Measurements from ENCODE around the gene OR2T27.
"Not testable (repeated sequence)": the region's sequence is repeated elsewhere in the genome, so short reads cannot be mapped to it uniquely, and the experiment has no call there.

OR2T27 gene

GRCh38 chr1:248655354-248655753 lies at the start of gene OR2T27:
OR2T27 (minus strand) TSS chr1:248655528; CDS start chr1:248650884, 4,644 bp downstream.
- DNase-seq, result not testable (repeated sequence)

DNA sequence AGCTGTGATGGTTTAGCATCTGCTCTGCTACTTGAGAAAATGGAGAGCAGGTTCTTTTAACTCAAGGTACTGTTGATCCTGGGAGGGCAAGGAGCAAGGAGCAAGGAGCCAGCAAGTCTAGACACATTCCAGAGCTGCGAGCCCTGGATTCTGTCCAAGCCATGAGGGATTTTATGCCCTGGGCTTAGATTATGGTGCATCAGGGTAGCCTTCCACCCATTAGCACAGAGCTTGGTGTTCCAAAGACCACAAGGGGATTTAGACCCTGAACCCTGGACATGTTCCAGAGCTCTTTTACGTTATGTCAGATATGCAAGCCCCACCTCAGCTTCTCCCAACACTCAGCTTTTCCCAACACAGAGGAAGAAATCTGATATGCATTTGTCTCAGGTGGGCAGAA lies 49.3 kb upstream of the OR2T27 start:
- no peak for DNase-seq

DNA sequence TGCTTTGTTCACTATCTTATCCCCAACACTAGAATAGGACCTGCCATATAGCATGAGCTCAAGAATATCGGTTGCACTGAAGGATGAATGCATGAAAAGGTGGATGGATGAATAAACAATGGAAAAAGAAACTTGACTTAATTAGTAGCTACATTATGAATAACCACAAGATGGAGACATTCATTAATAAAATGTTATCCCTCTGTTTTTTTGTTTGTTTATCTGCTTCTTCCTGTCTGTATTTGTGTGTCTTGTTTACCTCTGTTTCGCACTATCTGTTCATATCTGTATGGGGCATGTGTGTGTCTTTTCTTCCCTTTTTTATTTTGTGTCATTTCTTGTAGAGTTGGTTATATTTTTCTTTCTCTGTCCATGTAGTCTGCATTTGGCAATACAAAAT lies 48.3 kb upstream of the OR2T27 start:
- no peak for DNase-seq

DNA sequence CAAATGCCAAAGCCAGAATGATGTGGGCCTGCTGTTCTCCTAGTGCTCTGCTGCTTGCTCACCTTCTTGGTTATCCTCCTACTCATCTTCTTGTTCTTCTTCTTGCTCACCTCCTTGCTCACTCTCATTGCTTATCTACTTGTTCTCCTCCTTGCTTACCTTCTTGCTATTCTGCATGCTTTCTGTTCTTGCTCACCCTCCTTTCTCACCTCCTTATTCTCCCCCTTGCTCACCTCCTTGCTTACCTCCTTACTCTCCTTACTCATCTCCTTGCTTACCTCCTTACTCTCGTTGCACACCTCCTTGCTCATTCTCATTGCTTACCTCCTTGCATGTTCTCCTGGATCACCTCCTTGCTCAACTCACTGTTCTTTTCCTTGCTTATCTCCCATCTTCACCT lies 47.4 kb upstream of the OR2T27 start, which contains the start of gene OR14I1:
OR14I1 (minus strand) TSS at position 53 of the 400 bp plus-strand sequence.
- no peak for DNase-seq

DNA sequence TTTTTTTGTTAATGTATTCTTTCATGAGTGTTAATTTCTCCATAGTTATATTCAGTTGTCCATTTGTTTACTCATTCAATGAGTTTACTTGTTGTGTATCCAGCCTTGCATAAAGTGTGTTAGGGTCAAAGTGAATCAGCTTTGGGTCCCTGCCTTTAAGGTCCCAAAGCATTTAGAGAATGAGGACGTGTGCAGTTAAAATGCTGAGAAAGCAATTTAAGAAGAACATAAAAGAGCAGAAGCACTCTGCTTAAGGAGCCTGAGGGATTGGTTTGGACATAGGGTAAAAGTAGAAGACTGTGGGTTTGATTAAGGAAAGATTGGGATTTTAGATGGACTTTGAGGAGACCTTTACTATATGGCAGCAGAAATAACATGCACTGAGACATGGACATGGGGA lies 43.8 kb upstream of the OR2T27 start:
- DNase-seq, result no peak

DNA sequence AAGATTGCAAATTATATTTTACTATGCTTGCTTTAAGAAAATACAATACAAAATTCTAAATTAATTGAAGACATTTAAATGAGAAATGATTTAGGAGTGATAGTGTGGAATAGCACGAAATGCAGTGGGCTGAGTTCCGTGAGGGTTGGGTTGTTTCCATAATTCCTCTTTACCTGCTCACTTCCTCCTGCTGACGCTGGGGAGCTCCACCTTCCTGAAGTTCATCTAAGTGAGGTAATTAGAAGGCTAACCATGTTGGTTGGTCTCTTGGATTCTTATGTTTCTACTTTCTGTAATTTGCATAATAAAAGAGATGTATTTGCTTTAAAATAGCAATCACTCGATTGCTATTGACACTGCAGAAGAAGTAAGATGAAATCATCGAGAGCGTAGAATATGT lies 42.6 kb upstream of the OR2T27 start:
- DNase-seq, result no peak

GRCh38 chr1:248696774-248697173 lies 41.4 kb upstream of the OR2T27 start:
- DNase-seq, result no peak

GRCh38 chr1:248696261-248696660 lies 40.9 kb upstream of the OR2T27 start:
- DNase-seq, result peak in 3 of 51 donors; percentile 2 to 6 (median 3)

DNA sequence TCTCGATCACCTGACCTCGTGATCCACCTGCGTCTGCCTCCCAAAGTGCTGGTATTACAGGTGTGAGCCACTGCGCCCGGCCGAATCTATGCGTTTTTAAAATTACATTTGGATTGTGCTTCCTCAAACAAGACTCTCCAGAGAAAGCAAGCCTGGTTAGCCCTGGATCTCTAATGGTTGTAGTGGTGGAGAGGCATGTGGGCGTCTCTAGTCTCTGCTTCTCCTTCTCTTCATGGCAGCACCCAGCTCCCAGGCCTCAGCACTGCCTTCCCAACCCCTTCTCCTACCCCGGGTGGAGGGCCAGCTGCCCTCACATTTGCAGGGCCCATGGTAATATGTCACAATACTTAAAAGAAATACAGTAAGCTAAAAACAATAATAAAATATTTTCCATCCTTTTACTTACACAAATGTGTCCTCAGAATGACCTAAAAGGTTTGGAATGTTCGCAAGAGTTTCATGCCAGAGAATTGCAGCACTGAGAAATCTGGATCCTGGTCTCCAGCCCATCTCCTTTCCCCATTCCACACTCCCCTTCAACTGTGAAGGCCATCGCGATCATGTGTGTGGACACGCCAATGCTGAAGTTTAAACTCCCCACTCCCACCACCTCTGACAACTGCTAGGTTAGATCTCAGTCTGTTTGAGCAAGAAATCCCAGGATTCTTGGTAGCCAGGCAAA lies 40.3 kb upstream of the OR2T27 start:
- no peak for DNase-seq

DNA sequence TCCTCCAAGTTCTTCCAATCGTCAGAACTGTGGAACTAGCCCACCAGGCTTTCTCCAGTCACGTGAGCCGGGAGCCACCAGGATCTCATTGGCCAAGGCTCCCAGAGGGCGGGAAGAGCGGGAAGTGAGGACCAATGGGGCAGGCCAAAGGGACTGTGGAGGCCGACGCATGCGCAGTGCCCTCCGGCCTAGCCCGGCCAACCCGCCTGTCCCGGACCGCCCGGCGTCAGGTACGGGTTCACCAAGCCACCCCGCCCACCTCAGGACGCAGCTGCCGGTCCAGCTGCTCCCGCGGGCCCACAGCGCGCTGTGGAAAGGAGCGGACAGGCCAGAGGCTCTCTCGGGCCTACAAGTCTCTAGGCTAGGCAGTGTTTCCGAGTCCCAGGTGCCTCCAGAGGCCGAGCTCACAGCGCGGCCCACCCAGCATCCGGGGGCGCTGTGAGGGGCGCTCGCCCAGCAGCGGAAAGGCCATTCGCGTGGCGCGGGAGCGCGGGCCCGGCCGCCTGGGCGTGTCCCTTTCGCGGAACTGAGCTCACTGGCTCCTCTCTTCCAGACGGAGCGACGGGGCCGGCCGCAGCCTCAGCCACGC lies 36.3 kb upstream of the OR2T27 start:
- DNase-seq, result no peak

DNA sequence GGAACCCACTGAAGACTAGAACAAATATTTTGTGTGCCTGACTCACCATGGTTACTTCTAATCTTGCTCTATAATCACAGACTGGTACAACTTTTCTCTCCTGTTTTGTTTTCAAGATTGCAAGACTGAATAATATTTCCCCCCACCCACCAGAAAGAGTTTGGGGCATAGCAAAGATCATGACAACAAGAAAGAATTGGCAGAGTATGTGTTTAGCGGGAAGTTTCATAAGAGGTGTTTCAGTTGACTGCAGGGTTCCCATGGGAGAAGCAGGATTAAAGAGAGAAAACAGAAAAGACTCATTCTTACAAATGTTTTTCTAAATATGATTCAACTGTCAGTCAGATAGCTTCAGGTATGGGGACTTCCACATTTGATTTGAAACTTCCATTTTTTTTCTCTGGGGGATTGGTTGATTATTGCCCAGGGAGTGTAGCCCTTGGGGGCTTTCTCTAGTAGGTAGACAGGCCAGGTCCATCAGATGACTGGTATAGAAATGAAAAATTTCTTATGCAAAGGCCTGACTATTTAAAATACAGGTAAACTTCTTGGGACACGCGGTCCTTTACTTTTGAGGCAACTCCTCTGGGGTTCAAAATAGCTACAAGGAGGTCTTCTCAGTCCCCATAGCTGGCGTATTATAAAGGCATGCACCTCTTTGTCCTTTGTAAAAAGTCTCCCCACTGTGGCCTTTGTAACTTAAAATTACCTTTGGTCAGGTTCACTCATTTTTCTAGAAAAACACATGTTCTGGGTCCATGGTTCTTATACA lies 33.4 kb upstream of the OR2T27 start:
- DNase-seq, result no peak

DNA sequence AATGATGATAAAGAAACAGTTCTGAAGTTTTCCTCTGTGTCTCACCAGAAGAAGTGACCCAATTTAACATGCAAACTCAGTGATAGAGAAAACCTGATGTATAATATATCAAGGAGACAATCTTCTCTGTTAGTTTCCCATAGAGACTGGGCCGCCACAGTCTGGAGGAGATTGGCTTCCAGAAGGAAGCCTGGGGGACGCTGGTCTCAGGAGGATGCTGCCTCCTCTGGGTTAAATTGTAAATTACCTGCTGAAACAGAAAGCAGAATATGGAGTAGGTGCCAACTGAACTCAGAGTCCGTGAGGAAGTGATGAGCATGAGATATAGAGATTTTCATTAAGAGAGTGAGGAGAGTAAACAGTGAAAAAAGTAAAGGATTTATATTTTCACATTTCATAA lies 31.5 kb upstream of the OR2T27 start:
- no peak for DNase-seq

GRCh38 chr1:248681651-248682050 lies 26.3 kb upstream of the OR2T27 start:
- no peak for DNase-seq

DNA sequence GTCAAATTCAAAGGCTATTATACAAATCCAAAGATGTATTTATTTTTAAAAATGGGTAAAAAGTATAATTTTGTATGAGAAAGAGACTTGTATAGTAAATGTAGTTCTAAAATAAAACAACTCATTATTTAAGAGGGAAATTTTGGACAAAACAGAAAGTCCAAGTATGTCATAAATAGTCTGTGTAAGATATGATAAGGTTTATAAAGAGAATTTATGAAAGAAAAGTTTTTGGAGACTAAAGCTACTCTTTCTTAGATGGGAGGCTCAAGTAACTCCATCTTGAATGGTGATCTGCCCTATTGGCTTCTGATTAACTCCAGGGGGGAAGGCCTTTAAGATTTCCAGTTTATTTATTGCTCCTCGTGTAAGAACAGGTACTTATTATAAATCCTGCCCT lies 14.7 kb upstream of the OR2T27 start:
- no peak for DNase-seq

GRCh38 chr1:248663453-248664328 lies 8.4 kb upstream of the OR2T27 start:
- not testable (repeated sequence) for DNase-seq

GRCh38 chr1:248656797-248657196 lies 1.5 kb upstream of the OR2T27 start:
- not testable (repeated sequence) for DNase-seq

- DNase-seq, result not testable (repeated sequence)
Measured at GRCh38 chr1:248648770-248649536, 6.4 kb downstream of the OR2T27 start.

DNA sequence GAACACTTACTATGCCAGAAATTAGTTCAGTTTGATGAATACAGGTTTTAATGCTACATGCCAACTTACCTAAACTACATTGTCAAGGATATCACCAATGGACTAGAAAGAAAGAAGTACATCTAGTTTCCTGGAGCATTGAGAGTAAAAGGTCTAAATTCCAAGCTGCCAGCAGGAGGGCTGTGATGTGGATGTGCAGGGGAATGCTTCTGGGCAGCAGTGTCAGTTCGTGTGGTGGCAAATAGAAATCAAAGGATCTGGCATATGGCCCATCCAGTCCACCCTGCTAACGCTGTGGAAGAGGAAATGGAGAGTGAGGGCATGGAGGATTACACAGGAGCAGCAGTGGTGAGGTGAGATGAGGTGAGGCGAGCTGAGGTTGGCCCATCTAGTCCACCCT lies 10.2 kb downstream of the OR2T27 start, which contains the start of gene OR2T35:
OR2T35 (minus strand) TSS at position 101 of the 400 bp plus-strand sequence. CDS start 6,020 bp downstream, outside the sequence.
- not testable (repeated sequence) for DNase-seq

DNA sequence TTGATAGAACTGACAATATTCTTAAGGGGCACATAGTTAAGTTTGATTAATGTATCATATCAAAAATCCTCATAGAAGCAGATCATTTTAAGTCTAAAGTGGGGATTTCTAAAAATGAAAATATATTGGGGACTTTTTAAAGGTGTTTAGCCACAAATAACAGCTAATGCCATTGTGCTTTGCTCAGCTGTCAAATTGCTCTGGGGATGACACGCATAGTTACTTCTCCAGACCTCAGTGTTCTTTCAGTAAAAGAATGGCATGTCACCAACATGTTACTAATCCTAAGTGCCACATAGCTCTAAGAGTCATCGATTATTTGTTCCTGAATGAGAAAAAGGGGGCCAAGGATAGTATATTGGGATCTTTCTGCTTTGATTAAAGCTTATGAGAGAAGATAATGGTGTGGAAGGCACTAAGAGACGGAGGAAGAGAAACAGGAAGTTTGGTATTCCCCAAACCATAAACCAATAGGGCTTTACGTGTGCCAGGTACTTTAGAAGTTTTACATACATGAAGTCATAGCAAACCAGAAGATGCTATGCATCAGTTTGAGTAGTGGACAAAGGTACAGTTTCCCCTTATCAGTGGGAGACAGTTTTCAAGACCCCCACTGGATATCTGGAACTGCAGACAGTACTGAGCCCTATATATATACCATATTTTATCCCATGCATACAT lies 12.2 kb downstream of the OR2T27 start:
- not testable (repeated sequence) for DNase-seq

DNA sequence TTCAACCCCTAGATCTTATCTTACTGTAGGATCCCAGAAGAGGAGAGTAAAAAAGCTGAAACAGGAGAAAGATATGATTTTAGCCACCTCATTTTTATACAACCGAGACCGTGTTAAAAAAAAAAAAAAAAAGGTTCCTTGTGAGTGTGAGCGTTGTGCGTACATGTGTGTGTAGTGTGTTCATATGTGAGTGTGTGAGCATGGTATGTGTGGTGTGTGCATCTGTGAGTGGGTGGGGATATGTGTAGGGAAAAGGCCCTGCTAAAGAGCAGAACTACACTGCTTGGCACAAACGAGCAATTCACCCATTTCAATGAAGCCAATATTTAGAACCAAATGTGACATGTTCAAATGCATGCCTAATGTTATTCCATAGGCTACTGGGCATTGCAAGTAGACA lies 13.7 kb downstream of the OR2T27 start:
- DNase-seq, result not testable (repeated sequence)
